Astrocyte (in vitro differentiated cells and primary cell): ENCODE results near the gene COPS7B.

Experiments used
- EZH2 ChIP-seq: IDR thresholded peaks from 2 replicates; pipeline ENCODE4 v1.6.1; 2012; ENCODE audit warnings: mild to moderate bottlenecking, low read length, inconsistent platforms; ENCODE audit not compliant: insufficient read depth
- TF ChIP-seq, protein P1 (sequence below): IDR thresholded peaks from 2 replicates; pipeline ENCODE4 v1.5.1; 2011; ENCODE audit warnings: low read depth, mild to moderate bottlenecking, inconsistent platforms, low read length, moderate library complexity; ENCODE audit not compliant: insufficient read depth

DNA sequence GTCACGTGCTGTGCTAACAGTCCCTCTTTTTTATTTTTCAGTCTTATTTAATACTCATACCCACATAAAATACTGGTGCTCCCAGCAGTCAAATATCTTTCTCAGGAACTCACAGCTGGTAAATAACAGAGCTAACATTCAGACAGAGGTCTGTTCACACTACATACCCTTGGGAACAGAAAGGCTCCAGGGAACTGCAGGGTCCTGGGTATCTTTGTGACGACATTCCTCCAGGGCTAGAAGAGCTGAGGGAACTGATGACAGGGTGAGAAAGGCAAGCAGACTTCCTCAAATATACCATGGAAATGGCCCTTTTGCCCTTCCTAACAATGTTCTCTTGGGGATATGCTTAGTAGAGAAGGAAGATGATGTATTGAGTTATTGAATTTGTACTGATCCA, 24.5 kb upstream of the COPS7B start:
- no peak for TF ChIP-seq EZH2
- TF ChIP-seq, protein P1, sequence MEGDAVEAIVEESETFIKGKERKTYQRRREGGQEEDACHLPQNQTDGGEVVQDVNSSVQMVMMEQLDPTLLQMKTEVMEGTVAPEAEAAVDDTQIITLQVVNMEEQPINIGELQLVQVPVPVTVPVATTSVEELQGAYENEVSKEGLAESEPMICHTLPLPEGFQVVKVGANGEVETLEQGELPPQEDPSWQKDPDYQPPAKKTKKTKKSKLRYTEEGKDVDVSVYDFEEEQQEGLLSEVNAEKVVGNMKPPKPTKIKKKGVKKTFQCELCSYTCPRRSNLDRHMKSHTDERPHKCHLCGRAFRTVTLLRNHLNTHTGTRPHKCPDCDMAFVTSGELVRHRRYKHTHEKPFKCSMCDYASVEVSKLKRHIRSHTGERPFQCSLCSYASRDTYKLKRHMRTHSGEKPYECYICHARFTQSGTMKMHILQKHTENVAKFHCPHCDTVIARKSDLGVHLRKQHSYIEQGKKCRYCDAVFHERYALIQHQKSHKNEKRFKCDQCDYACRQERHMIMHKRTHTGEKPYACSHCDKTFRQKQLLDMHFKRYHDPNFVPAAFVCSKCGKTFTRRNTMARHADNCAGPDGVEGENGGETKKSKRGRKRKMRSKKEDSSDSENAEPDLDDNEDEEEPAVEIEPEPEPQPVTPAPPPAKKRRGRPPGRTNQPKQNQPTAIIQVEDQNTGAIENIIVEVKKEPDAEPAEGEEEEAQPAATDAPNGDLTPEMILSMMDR: no peak
